Gastroesophageal sphincter (tissue), 3 donors: ENCODE results near the gene GABPB1.

Source experiments
- EP300 ChIP-seq: sonication (generic); formaldehyde crosslinking; IDR thresholded peaks from one replicate; pipeline ENCODE4 v1.6.1; 2017; ENCODE audit warnings: antibody characterized with exemption, mild to moderate bottlenecking
- POLR2A ChIP-seq, 2 donors: fragments of 450-650 bp; IDR thresholded peaks; one replicate each; pipeline ENCODE4 v1.6.1; 2017; ENCODE audit warnings: antibody characterized with exemption in 2 of 2, mild to moderate bottlenecking in 2 of 2, moderate library complexity in 1 of 2
- POLR2AphosphoS5 ChIP-seq: sonication (generic); formaldehyde crosslinking; IDR thresholded peaks from one replicate; pipeline ENCODE4 v1.6.1; 2017; ENCODE audit warnings: antibody characterized with exemption
- TF ChIP-seq, protein P1 (sequence below), 4 experiments: fragments of 200-600 bp in 2 of 4; fragments of 450-650 bp in 2 of 4; sonication (generic) in 1 of 4; IDR thresholded peaks; one replicate each; pipeline ENCODE4 v1.5.1; 2017 to 2019; ENCODE audit warnings: antibody characterized with exemption in 4 of 4, mild to moderate bottlenecking in 2 of 4, moderate library complexity in 2 of 4

DNA sequence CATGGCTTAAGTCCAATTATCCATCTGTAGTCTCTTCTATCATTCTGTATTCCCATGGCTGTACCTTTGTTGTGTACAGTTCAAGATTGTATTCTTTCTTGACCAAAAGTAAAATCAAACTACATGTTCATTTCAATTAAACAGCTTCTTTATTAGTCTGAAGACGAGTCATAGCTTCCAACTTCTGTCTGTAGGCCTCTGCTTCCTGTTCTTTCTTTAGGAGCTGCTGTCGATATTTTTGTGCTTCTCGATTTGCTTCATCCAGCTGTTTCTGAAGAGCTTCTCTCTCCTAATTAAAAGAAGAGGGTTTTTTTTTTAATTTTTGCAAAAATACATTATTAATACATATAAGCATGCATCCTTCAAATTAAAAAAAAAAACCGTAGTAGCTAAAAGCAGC lies 76.5 kb downstream of the GABPB1 start:
- TF ChIP-seq, protein P1, sequence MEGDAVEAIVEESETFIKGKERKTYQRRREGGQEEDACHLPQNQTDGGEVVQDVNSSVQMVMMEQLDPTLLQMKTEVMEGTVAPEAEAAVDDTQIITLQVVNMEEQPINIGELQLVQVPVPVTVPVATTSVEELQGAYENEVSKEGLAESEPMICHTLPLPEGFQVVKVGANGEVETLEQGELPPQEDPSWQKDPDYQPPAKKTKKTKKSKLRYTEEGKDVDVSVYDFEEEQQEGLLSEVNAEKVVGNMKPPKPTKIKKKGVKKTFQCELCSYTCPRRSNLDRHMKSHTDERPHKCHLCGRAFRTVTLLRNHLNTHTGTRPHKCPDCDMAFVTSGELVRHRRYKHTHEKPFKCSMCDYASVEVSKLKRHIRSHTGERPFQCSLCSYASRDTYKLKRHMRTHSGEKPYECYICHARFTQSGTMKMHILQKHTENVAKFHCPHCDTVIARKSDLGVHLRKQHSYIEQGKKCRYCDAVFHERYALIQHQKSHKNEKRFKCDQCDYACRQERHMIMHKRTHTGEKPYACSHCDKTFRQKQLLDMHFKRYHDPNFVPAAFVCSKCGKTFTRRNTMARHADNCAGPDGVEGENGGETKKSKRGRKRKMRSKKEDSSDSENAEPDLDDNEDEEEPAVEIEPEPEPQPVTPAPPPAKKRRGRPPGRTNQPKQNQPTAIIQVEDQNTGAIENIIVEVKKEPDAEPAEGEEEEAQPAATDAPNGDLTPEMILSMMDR (IDR thresholded peaks at IDR 0.05): no peak
- TF ChIP-seq POLR2A (IDR thresholded peaks at IDR 0.05): no peak
- TF ChIP-seq POLR2AphosphoS5: no peak
- TF ChIP-seq EP300: no peak
